ENCODE data around the gene CRTC3.
"Not testable (repeated sequence)": the region's sequence is repeated elsewhere in the genome, so short reads cannot be mapped to it uniquely, and the experiment has no call there.

The CRTC3 gene

DNA sequence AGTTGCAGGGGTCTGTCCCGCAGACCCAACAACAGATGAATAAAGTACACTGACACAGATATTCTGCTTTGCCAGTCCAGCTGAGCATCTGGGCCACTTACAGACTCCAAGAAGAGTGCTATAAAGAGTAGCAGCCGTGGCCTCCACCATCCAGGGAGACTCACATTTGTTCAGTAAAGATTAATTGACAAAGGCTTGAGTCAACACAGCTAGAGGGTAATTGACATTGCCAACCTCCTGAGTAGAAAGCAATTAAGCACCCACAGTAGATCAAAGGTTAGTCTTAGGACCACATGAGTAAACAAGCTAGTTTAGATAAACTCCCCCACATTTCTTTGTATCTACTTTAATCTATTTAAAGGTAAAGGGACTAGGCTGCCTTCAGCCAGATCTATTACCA lies 16.3 kb upstream of the CRTC3 start:
- Histone ChIP-seq H2BK120ac (ENCODE audit: low read depth, low read length) (no peak overlapping the region), H3K4ac (ENCODE audit: low read length) (no peak overlapping the region), H2BK15ac (ENCODE audit: low read length) (no peak overlapping the region), H2BK12ac (ENCODE audit: low read length) (no peak overlapping the region), H3K27me3 (ENCODE audit: control insufficient read depth in 3 of 3, insufficient read depth in 3 of 3, low read depth in 1 of 3, low read length in 3 of 3) (no peaks in the 10 kb centered on the region), H2AK5ac (ENCODE audit: low read depth, low read length) (no peak overlapping the region), H2BK5ac (ENCODE audit: low read length) (no peak overlapping the region), H4K91ac (ENCODE audit: low read depth, low read length, poor library complexity) (no peak overlapping the region), H4K8ac (ENCODE audit: low read depth, low read length) (no peak overlapping the region), H2AFZ (ENCODE audit: low read length) (no peak overlapping the region), H3K36me3 (replicated peaks in 1 of 2; ENCODE audit: control insufficient read depth in 2 of 2, insufficient read depth in 2 of 2, low read length in 2 of 2) (no peaks in the 10 kb centered on the region), H3K9ac (ENCODE audit: low read depth, low read length, poor library complexity) (no peak overlapping the region), H3K18ac (ENCODE audit: low read length) (no peak overlapping the region), H3K4me2 (ENCODE audit: insufficient read depth, low read length, poor library complexity, severe bottlenecking) (no peak overlapping the region), H3K23ac (ENCODE audit: low read depth, low read length, poor library complexity) (no peak overlapping the region), H3K4me1 (ENCODE audit: control insufficient read depth in 2 of 2, insufficient read depth in 1 of 2, low read depth in 1 of 2, low read length in 2 of 2) (no peaks in the 10 kb centered on the region), H3K4me3 (ENCODE audit: low read length in 2 of 2) (no peak overlapping the region), H3K27ac (replicated peaks; ENCODE audit: low read length) (no peak overlapping the region), H3K79me1 (ENCODE audit: low read depth, low read length) (no peaks in the 10 kb centered on the region), H3K9me3 (replicated peaks in 1 of 2; ENCODE audit: control insufficient read depth in 2 of 2, insufficient read depth in 1 of 2, low read depth in 1 of 2, low read length in 2 of 2) (peaks cover 0 to 8% of the 10 kb centered on the region in 2 donors), H3K14ac (ENCODE audit: low read length) (no peak overlapping the region)
- no peak for DNase-seq (ENCODE audit: low spot score)
- no CpG with 5 or more reads among the region's 2 CpGs for WGBS, 2 donors (ENCODE audit: extremely low coverage in 2 of 2, insufficient read length in 2 of 2, insufficient replicate concordance in 1 of 2)

DNA sequence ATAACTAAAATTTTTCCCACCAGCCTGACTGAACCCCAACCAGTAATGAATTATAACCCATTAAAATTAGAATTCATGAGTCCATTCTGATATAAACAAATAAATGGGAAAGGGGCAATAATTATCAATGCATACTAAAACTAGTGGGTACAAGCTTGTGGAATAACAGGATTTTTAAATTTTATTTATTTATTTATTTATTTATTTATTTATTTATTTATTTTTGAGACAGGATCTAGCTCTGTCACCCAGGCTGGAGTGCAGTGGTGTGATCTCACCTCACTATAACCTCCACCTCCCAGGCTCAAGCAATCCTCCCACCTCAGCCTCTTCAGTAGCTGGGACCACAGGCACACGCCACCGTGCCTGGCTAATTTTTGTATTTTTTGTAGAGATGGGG lies 15.8 kb upstream of the CRTC3 start:
- WGBS, 2 donors (ENCODE audit: extremely low coverage in 2 of 2, insufficient read length in 2 of 2, insufficient replicate concordance in 1 of 2), result no CpG with 5 or more reads among the region's 2 CpGs
- H2AFZ ChIP-seq (ENCODE audit: low read length); H2BK5ac ChIP-seq (ENCODE audit: low read length); H3K4me2 ChIP-seq (ENCODE audit: insufficient read depth, low read length, poor library complexity, severe bottlenecking); H2BK120ac ChIP-seq (ENCODE audit: low read depth, low read length); H2AK5ac ChIP-seq (ENCODE audit: low read depth, low read length); H4K8ac ChIP-seq (ENCODE audit: low read depth, low read length); H3K18ac ChIP-seq (ENCODE audit: low read length); H3K4me3 ChIP-seq (ENCODE audit: low read length in 2 of 2); DNase-seq (ENCODE audit: low spot score); H2BK12ac ChIP-seq (ENCODE audit: low read length); H3K9ac ChIP-seq (ENCODE audit: low read depth, low read length, poor library complexity); H3K14ac ChIP-seq (ENCODE audit: low read length); H3K27me3 ChIP-seq (ENCODE audit: control insufficient read depth in 3 of 3, insufficient read depth in 3 of 3, low read depth in 1 of 3, low read length in 3 of 3); H3K23ac ChIP-seq (ENCODE audit: low read depth, low read length, poor library complexity); H3K27ac ChIP-seq (replicated peaks; ENCODE audit: low read length); H3K9me3 ChIP-seq (replicated peaks in 1 of 2; ENCODE audit: control insufficient read depth in 2 of 2, insufficient read depth in 1 of 2, low read depth in 1 of 2, low read length in 2 of 2); H3K36me3 ChIP-seq (replicated peaks in 1 of 2; ENCODE audit: control insufficient read depth in 2 of 2, insufficient read depth in 2 of 2, low read length in 2 of 2); H3K79me1 ChIP-seq (ENCODE audit: low read depth, low read length); H4K91ac ChIP-seq (ENCODE audit: low read depth, low read length, poor library complexity); H3K4ac ChIP-seq (ENCODE audit: low read length); H2BK15ac ChIP-seq (ENCODE audit: low read length); H3K4me1 ChIP-seq (ENCODE audit: control insufficient read depth in 2 of 2, insufficient read depth in 1 of 2, low read depth in 1 of 2, low read length in 2 of 2): not testable (repeated sequence)

DNA sequence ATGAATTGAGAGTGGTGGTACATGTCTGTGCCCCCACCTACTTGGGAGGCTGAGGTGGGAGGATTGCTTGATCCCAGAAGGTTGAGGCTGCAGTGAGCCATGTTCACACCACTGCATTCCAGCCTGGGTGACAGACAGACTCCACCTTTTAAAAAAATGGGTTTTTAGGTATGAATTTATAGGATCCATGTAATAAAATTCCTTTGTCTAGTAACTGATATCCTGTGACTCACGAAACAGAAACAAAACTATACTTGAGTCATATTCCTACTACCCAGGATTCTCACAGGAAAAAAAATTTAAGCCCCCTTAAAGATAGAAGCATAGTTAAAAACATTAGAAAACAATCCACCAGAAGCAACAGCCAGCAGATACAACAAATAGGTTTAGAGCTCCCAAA lies 10.0 kb upstream of the CRTC3 start:
- no peak overlapping the region for H4K8ac ChIP-seq (ENCODE audit: low read depth, low read length)
- H3K27ac ChIP-seq (replicated peaks; ENCODE audit: low read length), result no peak overlapping the region
- H3K27me3 ChIP-seq (ENCODE audit: control insufficient read depth in 3 of 3, insufficient read depth in 3 of 3, low read depth in 1 of 3, low read length in 3 of 3), result no peaks in the 10 kb centered on the region
- no peaks in the 10 kb centered on the region for H3K9me3 ChIP-seq (replicated peaks in 1 of 2; ENCODE audit: control insufficient read depth in 2 of 2, insufficient read depth in 1 of 2, low read depth in 1 of 2, low read length in 2 of 2)
- WGBS, 2 donors (ENCODE audit: extremely low coverage in 2 of 2, insufficient read length in 2 of 2, insufficient replicate concordance in 1 of 2), result no CpG with 5 or more reads among the region's 1 CpG
- no peak overlapping the region for H3K4me3 ChIP-seq (ENCODE audit: low read length in 2 of 2)
- no peaks in the 10 kb centered on the region for H3K4me1 ChIP-seq (ENCODE audit: control insufficient read depth in 2 of 2, insufficient read depth in 1 of 2, low read depth in 1 of 2, low read length in 2 of 2)
- no peak for DNase-seq (ENCODE audit: low spot score)
- H3K4me2 ChIP-seq (ENCODE audit: insufficient read depth, low read length, poor library complexity, severe bottlenecking), result no peak overlapping the region
- no peak overlapping the region for H3K23ac ChIP-seq (ENCODE audit: low read depth, low read length, poor library complexity)
- no peaks in the 10 kb centered on the region for H3K36me3 ChIP-seq (replicated peaks in 1 of 2; ENCODE audit: control insufficient read depth in 2 of 2, insufficient read depth in 2 of 2, low read length in 2 of 2)
- no peaks in the 10 kb centered on the region for H3K79me1 ChIP-seq (ENCODE audit: low read depth, low read length)
- H2BK12ac ChIP-seq (ENCODE audit: low read length), result no peak overlapping the region
- no peak overlapping the region for H2BK120ac ChIP-seq (ENCODE audit: low read depth, low read length)
- H3K4ac ChIP-seq (ENCODE audit: low read length), result no peak overlapping the region
- no peak overlapping the region for H2AFZ ChIP-seq (ENCODE audit: low read length)
- H2BK5ac ChIP-seq (ENCODE audit: low read length), result no peak overlapping the region
- no peak overlapping the region for H4K91ac ChIP-seq (ENCODE audit: low read depth, low read length, poor library complexity)
- H3K18ac ChIP-seq (ENCODE audit: low read length), result no peak overlapping the region
- H2AK5ac ChIP-seq (ENCODE audit: low read depth, low read length), result no peak overlapping the region
- no peak overlapping the region for H3K9ac ChIP-seq (ENCODE audit: low read depth, low read length, poor library complexity)
- H3K14ac ChIP-seq (ENCODE audit: low read length), result no peak overlapping the region
- H2BK15ac ChIP-seq (ENCODE audit: low read length), result no peak overlapping the region

DNA sequence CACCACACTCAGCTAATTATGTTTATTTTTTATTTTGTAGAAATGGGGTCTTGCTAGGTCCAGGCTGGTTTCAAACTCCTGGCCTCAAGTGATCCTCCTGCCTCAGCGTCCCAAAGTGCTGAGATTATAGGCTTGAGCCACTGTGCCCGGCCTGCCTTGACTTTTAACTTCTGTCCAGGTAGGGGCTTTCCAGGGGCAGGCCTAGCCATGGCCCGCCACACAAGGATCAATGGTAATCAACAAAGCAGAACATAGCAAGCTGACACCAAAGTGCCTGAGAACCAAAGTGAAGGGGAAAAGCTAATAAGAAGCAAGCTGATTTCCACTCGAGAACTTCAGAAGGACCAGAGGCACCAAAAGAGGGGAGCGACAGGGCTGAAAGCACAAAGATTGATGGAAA lies 9.4 kb upstream of the CRTC3 start:
- WGBS, 2 donors (ENCODE audit: extremely low coverage in 2 of 2, insufficient read length in 2 of 2, insufficient replicate concordance in 1 of 2), result no CpG with 5 or more reads among the region's 5 CpGs
- no peaks in the 10 kb centered on the region for H3K4me1 ChIP-seq (ENCODE audit: control insufficient read depth in 2 of 2, insufficient read depth in 1 of 2, low read depth in 1 of 2, low read length in 2 of 2)
- H3K4me2 ChIP-seq (ENCODE audit: insufficient read depth, low read length, poor library complexity, severe bottlenecking), result no peak overlapping the region
- H4K91ac ChIP-seq (ENCODE audit: low read depth, low read length, poor library complexity), result no peak overlapping the region
- H3K36me3 ChIP-seq (replicated peaks in 1 of 2; ENCODE audit: control insufficient read depth in 2 of 2, insufficient read depth in 2 of 2, low read length in 2 of 2), result no peaks in the 10 kb centered on the region
- no peak overlapping the region for H3K4me3 ChIP-seq (ENCODE audit: low read length in 2 of 2)
- no peak overlapping the region for H2BK15ac ChIP-seq (ENCODE audit: low read length)
- H2BK120ac ChIP-seq (ENCODE audit: low read depth, low read length), result no peak overlapping the region
- no peak for DNase-seq (ENCODE audit: low spot score)
- H3K27ac ChIP-seq (replicated peaks; ENCODE audit: low read length), result no peak overlapping the region
- no peak overlapping the region for H3K9ac ChIP-seq (ENCODE audit: low read depth, low read length, poor library complexity)
- H3K23ac ChIP-seq (ENCODE audit: low read depth, low read length, poor library complexity), result no peak overlapping the region
- H2BK12ac ChIP-seq (ENCODE audit: low read length), result no peak overlapping the region
- no peaks in the 10 kb centered on the region for H3K9me3 ChIP-seq (replicated peaks in 1 of 2; ENCODE audit: control insufficient read depth in 2 of 2, insufficient read depth in 1 of 2, low read depth in 1 of 2, low read length in 2 of 2)
- H3K4ac ChIP-seq (ENCODE audit: low read length), result no peak overlapping the region
- H3K27me3 ChIP-seq (ENCODE audit: control insufficient read depth in 3 of 3, insufficient read depth in 3 of 3, low read depth in 1 of 3, low read length in 3 of 3), result no peaks in the 10 kb centered on the region
- no peak overlapping the region for H3K14ac ChIP-seq (ENCODE audit: low read length)
- no peak overlapping the region for H4K8ac ChIP-seq (ENCODE audit: low read depth, low read length)
- no peaks in the 10 kb centered on the region for H3K79me1 ChIP-seq (ENCODE audit: low read depth, low read length)
- H2AK5ac ChIP-seq (ENCODE audit: low read depth, low read length), result no peak overlapping the region
- H2BK5ac ChIP-seq (ENCODE audit: low read length), result no peak overlapping the region
- peak overlapping the region; percentile 57 for H2AFZ ChIP-seq (ENCODE audit: low read length)
- no peak overlapping the region for H3K18ac ChIP-seq (ENCODE audit: low read length)
